ENCODE results near the gene KCNT2. TPM values are rescaled to one million over a fixed set of nuclear protein-coding genes. Genes with fewer than 3 reads are reported as not detected.
A peak's percentile ranks its signal among the peaks of the same experiment; 100 is the strongest.

The KCNT2 gene
- total RNA-seq, 1 donor from 2014 or later, result 28.1 TPM

GRCh38 chr1:196366817-196367495, 241.3 kb downstream of the KCNT2 start:
- no peak for FAIRE-seq
- DNase-seq (ENCODE audit: low spot score in 2 of 2), result no peak

GRCh38 chr1:196361112-196361714, 247.0 kb downstream of the KCNT2 start:
- FAIRE-seq, result no peak

GRCh38 chr1:196357913-196358312, 250.3 kb downstream of the KCNT2 start:
- no peak for DNase-seq (ENCODE audit: low spot score in 2 of 2)
- no peak for FAIRE-seq

More at GRCh38 chr1:196361112-196361714, 247.0 kb downstream of the KCNT2 start:
- no peak for DNase-seq (ENCODE audit: low spot score in 2 of 2)

- FAIRE-seq (no peak), DNase-seq (ENCODE audit: low spot score in 2 of 2) (no peak)
Measured at GRCh38 chr1:196355206-196355786, 252.9 kb downstream of the KCNT2 start.

- FAIRE-seq, result no peak
- no peak for DNase-seq (ENCODE audit: low spot score in 2 of 2)
Measured at GRCh38 chr1:196344453-196344852, 263.8 kb downstream of the KCNT2 start.

- FAIRE-seq, result no peak
- no peak for DNase-seq (ENCODE audit: low spot score in 2 of 2)
Measured at GRCh38 chr1:196324345-196324744, 283.9 kb downstream of the KCNT2 start.

GRCh38 chr1:196323869-196324268, 284.4 kb downstream of the KCNT2 start:
- DNase-seq (ENCODE audit: low spot score in 2 of 2) (no peak), FAIRE-seq (no peak)

- no peak for DNase-seq (ENCODE audit: low spot score in 2 of 2)
- no peak for FAIRE-seq
Measured at GRCh38 chr1:196319301-196319700, 288.9 kb downstream of the KCNT2 start.

GRCh38 chr1:196317535-196318522, 290.4 kb downstream of the KCNT2 start:
- DNase-seq (ENCODE audit: low spot score in 2 of 2) (no peak), FAIRE-seq (peak; percentile 58)

GRCh38 chr1:196312739-196313138, 295.5 kb downstream of the KCNT2 start:
- DNase-seq (ENCODE audit: low spot score in 2 of 2), result no peak
- FAIRE-seq, result no peak

GRCh38 chr1:196309386-196309785, 298.9 kb downstream of the KCNT2 start:
- FAIRE-seq (peak; percentile 86), DNase-seq (ENCODE audit: low spot score in 2 of 2) (no peak)

- no peak for DNase-seq (ENCODE audit: low spot score in 2 of 2)
- FAIRE-seq, result no peak
Measured at GRCh38 chr1:196308176-196308575, 300.1 kb downstream of the KCNT2 start.

GRCh38 chr1:196306421-196306820, 301.8 kb downstream of the KCNT2 start:
- DNase-seq (ENCODE audit: low spot score in 2 of 2) (no peak), FAIRE-seq (no peak)

- DNase-seq (ENCODE audit: low spot score in 2 of 2) (no peak), FAIRE-seq (no peak)
Measured at GRCh38 chr1:196305216-196305615, 303.0 kb downstream of the KCNT2 start.

GRCh38 chr1:196302981-196303380, 305.3 kb downstream of the KCNT2 start:
- DNase-seq (ENCODE audit: low spot score in 2 of 2) (no peak), FAIRE-seq (no peak)

- no peak for FAIRE-seq
Measured at GRCh38 chr1:196302420-196302819, 305.8 kb downstream of the KCNT2 start.

GRCh38 chr1:196295766-196296165, 312.5 kb downstream of the KCNT2 start:
- DNase-seq (ENCODE audit: low spot score in 2 of 2) (no peak), FAIRE-seq (peak; percentile 21)

More at GRCh38 chr1:196302420-196302819, 305.8 kb downstream of the KCNT2 start:
- no peak for DNase-seq (ENCODE audit: low spot score in 2 of 2)

- FAIRE-seq (no peak), DNase-seq (ENCODE audit: low spot score in 2 of 2) (no peak)
Measured at GRCh38 chr1:196278816-196279215, 329.4 kb downstream of the KCNT2 start.

GRCh38 chr1:196277860-196278259, 330.4 kb downstream of the KCNT2 start:
- DNase-seq (ENCODE audit: low spot score in 2 of 2), result no peak
- peak; percentile 17 for FAIRE-seq

- FAIRE-seq (no peak), DNase-seq (ENCODE audit: low spot score in 2 of 2) (no peak)
Measured at GRCh38 chr1:196271212-196271947, 336.9 kb downstream of the KCNT2 start.
